Mesothelial cell of epicardium (in vitro differentiated cells): ENCODE measurements around the gene MEF2A. TPM values are rescaled to one million over a fixed set of nuclear protein-coding genes. Genes with fewer than 3 reads are reported as not detected.

Experiments
- DNase-seq, 2 experiments: peaks; one replicate each; pipeline ENCODE4 v3.0.0; 2021; ENCODE audit warnings: low spot score in 2 of 2; ENCODE audit not compliant: unreplicated experiment in 2 of 2
- H3K27ac Mint-ChIP-seq: 2 replicates; pipeline ENCODE4 v1.8.0; 2021; ENCODE audit warnings: mixed read lengths
- H3K27me3 Mint-ChIP-seq: 2 replicates; pipeline ENCODE4 v1.8.0; 2021; ENCODE audit warnings: low read depth, mixed read lengths
- H3K36me3 Mint-ChIP-seq: 2 replicates; pipeline ENCODE4 v1.8.0; 2021; ENCODE audit warnings: mixed read lengths
- H3K4me1 Mint-ChIP-seq: 2 replicates; pipeline ENCODE4 v1.8.0; 2021; ENCODE audit warnings: mixed read lengths
- H3K4me3 Mint-ChIP-seq: 2 replicates; pipeline ENCODE4 v1.8.0; 2021; ENCODE audit warnings: mild to moderate bottlenecking, moderate library complexity, mixed read lengths
- H3K9me3 Mint-ChIP-seq: 2 replicates; pipeline ENCODE4 v1.8.0; 2021; ENCODE audit warnings: mixed read lengths
- total RNA-seq: library from RNA; stranded (reverse); gene quantifications from 3 replicates; pipeline ENCODE4 v1.2.1, GENCODE V29; 2021
- TF ChIP-seq, protein P1 (sequence below): fragments of 200-600 bp; sonication (generic); IDR thresholded peaks from one replicate; pipeline ENCODE4 v1.5.0; 2021; ENCODE audit warnings: antibody characterized with exemption; ENCODE audit not compliant: unreplicated experiment

The MEF2A gene
- total RNA-seq, 1 donor from 2014 or later: 39.1 TPM

DNA sequence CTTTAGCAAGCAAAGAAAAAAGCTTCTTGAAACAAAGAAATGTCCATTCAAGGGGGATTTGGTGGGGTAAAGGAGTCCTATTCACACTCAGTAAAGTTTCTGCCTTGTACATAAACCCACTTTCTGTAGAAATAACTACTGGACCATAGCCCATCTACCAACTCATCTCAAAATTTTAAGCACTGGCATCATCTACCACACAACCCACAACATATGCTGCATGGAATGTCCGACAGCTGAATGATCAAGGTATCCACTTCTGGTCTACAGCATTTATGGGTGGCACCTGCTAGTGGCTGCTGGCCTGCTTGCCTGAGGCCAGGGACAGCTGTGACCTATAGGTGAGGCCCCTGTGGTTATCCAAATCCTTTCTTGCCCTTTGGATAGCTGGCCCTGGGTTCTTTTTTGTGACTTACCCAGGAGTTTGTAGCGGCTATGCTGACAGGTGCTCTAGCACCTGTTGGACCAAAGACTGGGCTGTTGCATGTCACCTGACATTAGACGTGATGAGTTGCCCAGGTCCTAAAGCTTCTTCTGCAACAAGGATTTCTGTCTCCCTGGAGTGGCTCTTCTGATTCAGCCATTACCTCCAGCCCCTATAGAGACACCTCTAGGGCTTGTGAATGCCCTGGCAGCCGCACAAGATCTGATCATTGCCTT lies 19.2 kb upstream of the MEF2A start:
- Mint-ChIP-seq H3K9me3 (no peaks in the 10 kb centered on the region), H3K27ac (no peak overlapping the region), H3K4me3 (no peak overlapping the region), H3K27me3 (no peaks in the 10 kb centered on the region), H3K4me1 (no peaks in the 10 kb centered on the region), H3K36me3 (no peaks in the 10 kb centered on the region)
- DNase-seq: no peak
- TF ChIP-seq, protein P1, sequence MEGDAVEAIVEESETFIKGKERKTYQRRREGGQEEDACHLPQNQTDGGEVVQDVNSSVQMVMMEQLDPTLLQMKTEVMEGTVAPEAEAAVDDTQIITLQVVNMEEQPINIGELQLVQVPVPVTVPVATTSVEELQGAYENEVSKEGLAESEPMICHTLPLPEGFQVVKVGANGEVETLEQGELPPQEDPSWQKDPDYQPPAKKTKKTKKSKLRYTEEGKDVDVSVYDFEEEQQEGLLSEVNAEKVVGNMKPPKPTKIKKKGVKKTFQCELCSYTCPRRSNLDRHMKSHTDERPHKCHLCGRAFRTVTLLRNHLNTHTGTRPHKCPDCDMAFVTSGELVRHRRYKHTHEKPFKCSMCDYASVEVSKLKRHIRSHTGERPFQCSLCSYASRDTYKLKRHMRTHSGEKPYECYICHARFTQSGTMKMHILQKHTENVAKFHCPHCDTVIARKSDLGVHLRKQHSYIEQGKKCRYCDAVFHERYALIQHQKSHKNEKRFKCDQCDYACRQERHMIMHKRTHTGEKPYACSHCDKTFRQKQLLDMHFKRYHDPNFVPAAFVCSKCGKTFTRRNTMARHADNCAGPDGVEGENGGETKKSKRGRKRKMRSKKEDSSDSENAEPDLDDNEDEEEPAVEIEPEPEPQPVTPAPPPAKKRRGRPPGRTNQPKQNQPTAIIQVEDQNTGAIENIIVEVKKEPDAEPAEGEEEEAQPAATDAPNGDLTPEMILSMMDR: no peak

DNA sequence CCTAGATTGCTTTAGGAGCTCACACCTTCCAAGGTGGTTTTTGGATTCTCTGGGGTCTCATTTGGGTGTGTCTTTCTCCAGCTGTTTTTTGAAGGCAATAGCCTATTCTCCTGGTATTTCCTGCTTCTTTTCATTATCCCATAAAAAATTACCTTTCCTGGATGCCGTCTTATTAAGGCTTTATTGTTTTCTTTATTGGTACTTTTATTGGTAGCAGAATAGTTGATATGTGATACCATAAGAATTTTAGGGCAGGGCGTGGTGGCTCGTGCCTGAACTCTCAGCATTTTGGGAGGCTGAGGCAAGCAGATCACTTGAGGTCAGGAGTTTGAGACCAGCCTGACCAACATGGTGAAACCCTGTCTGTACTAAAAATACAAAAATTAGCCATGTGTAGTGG lies 18.3 kb upstream of the MEF2A start:
- Mint-ChIP-seq H3K9me3 (no peaks in the 10 kb centered on the region), H3K36me3 (no peaks in the 10 kb centered on the region), H3K27ac (no peak overlapping the region), H3K4me1 (no peaks in the 10 kb centered on the region), H3K27me3 (no peaks in the 10 kb centered on the region), H3K4me3 (no peak overlapping the region)
- TF ChIP-seq, protein P1: no peak
- no peak for DNase-seq

DNA sequence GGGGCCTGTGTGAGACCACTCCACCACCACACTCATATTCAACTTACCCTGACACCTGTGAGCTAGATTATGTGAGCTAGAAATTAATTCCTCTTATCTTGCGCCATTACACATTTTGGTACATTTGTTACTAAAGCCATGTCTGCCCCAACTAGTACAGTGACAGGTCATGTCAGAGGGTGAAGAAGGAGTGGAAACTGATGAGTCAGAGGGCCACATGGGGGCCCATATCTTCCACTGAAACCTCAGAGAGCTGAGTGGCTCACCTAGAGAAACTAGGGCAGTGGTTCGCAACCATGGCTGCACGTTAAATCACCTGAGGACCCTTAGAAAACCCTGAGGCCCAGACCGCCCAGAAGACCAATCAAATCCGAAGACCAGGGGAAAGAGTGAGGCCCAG lies 15.7 kb upstream of the MEF2A start:
- Mint-ChIP-seq H3K9me3 (no peaks in the 10 kb centered on the region), H3K36me3 (no peaks in the 10 kb centered on the region), H3K4me1 (peaks cover 6% of the 10 kb centered on the region), H3K4me3 (no peak overlapping the region), H3K27ac (no peak overlapping the region), H3K27me3 (no peaks in the 10 kb centered on the region)
- TF ChIP-seq, protein P1: no peak
- DNase-seq: no peak

DNA sequence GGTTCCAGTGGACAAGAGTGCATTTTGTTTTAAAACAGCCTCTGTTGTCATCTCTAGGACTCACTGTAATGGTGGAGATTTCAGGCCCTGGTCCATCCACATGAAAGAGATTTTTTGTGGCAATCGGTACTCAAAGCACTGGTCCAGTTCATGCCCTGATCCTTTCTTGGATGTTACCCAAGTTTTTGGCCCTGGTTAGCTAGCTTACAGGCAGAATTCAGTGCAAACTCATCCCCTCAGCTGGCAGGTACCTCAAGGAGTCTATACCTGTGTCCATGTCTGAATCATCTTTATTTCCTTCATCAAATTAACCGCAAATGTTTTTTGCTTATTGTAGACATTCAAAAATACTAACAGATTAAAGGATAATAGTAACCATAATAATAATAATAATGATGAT lies 13.7 kb upstream of the MEF2A start:
- TF ChIP-seq, protein P1: no peak
- H3K36me3 Mint-ChIP-seq: no peaks in the 10 kb centered on the region
- H3K9me3 Mint-ChIP-seq: no peaks in the 10 kb centered on the region
- no peak for DNase-seq
- no peaks in the 10 kb centered on the region for H3K27me3 Mint-ChIP-seq
- H3K4me1 Mint-ChIP-seq: peaks cover 11% of the 10 kb centered on the region
- no peak overlapping the region for H3K4me3 Mint-ChIP-seq
- H3K27ac Mint-ChIP-seq: no peak overlapping the region

DNA sequence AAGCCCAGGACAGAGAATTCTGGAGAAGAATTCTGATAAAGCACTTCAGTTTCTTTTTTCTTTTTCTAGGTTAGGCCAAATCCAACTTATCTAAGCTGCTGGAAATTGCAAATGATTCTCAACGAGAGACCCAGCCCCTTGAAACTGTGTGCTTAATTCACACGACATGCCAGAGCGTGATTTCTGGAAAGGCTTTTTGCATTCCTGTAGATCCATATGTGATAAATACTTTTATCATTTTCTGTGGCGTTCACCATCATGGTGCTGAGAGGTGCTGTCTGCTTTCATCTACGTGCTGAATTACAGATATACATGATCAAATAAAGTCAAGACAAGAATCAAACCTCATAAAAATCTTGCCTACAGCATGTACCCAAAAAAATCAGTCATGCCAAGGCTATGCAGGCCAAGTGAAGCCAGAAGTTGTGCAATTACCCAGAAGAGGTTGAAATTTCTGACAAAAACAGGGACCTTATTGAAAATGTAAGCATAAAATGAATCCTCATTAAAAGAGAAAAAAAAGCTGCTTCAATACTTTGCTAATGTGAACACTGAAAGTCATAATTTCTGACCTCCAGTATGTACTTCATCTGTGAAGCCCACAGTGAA lies 10.8 kb upstream of the MEF2A start:
- peaks cover 11% of the 10 kb centered on the region for H3K4me1 Mint-ChIP-seq
- H3K27me3 Mint-ChIP-seq: no peaks in the 10 kb centered on the region
- H3K4me3 Mint-ChIP-seq: no peak overlapping the region
- no peaks in the 10 kb centered on the region for H3K9me3 Mint-ChIP-seq
- no peak overlapping the region for H3K27ac Mint-ChIP-seq
- TF ChIP-seq, protein P1: no peak
- no peaks in the 10 kb centered on the region for H3K36me3 Mint-ChIP-seq
- no peak for DNase-seq
